Spleen (tissue), 11 donors: ENCODE results near the gene RIMS3. TPM values are rescaled to one million over a fixed set of nuclear protein-coding genes. Genes with fewer than 3 reads are reported as not detected.

Experiments used
- DNase-seq: peaks from one replicate; pipeline ENCODE4 v3.0.0-alpha.2; 2020
- H3K27ac ChIP-seq, 8 donors: fragments of 200-600 bp; sonication (generic) in 7 of 8; 1 replicate in 4 of 8; 2 replicates in 4 of 8; pipeline versions ENCODE4 v1.5.0 to v1.8.0; 2016 to 2021; ENCODE audit warnings: inconsistent platforms in 4 of 8, mild to moderate bottlenecking in 4 of 8, moderate library complexity in 1 of 8
- H3K27me3 ChIP-seq, 7 donors: fragments of 200-600 bp; sonication (generic) in 6 of 7; replicated peaks in 1 of 7; 1 replicate in 4 of 7; 2 replicates in 3 of 7; pipeline versions ENCODE4 v1.5.0 to v1.8.0; 2016 to 2021; ENCODE audit warnings: inconsistent platforms in 3 of 7, mild to moderate bottlenecking in 1 of 7
- H3K36me3 ChIP-seq, 6 donors: fragments of 200-600 bp; sonication (generic) in 5 of 6; 1 replicate in 4 of 6; 2 replicates in 2 of 6; pipeline versions ENCODE4 v1.5.0 to v1.8.0; 2016 to 2021; ENCODE audit warnings: inconsistent platforms in 2 of 6
- H3K4me1 ChIP-seq, 6 donors: fragments of 200-600 bp; sonication (generic) in 5 of 6; 1 replicate in 3 of 6; 2 replicates in 3 of 6; pipeline versions ENCODE4 v1.5.0 to v1.8.0; 2016 to 2021; ENCODE audit warnings: inconsistent platforms in 3 of 6
- H3K4me3 ChIP-seq, 8 donors: fragments of 200-600 bp; sonication (generic) in 7 of 8; 1 replicate in 4 of 8; 2 replicates in 4 of 8; pipeline versions ENCODE4 v1.5.0 to v1.8.0; 2016 to 2021; ENCODE audit warnings: inconsistent platforms in 4 of 8, mild to moderate bottlenecking in 4 of 8, moderate library complexity in 2 of 8
- H3K9me3 ChIP-seq, 8 donors: fragments of 200-600 bp; sonication (generic) in 7 of 8; 1 replicate in 4 of 8; 2 replicates in 4 of 8; pipeline versions ENCODE4 v1.5.0 to v1.8.0; 2016 to 2021; ENCODE audit warnings: inconsistent platforms in 4 of 8
- CTCF ChIP-seq, 11 experiments: fragments of 200-600 bp in 7 of 11; fragments of 450-650 bp in 4 of 11; sonication (generic) in 4 of 11; IDR thresholded peaks in 8 of 11; conservative IDR thresholded peaks in 3 of 11; 1 replicate in 7 of 11; 2 replicates in 4 of 11; pipeline versions ENCODE4 v1.4.0 to v1.8.0; 2016 to 2021; ENCODE audit warnings: antibody characterized with exemption in 11 of 11, inconsistent platforms in 4 of 11, mild to moderate bottlenecking in 1 of 11
- POLR2A ChIP-seq, 3 donors: fragments of 450-650 bp; IDR thresholded peaks; one replicate each; pipeline ENCODE4 v1.5.1; 2017; ENCODE audit warnings: antibody characterized with exemption in 3 of 3, mild to moderate bottlenecking in 1 of 3
- POLR2AphosphoS5 ChIP-seq, 3 donors: sonication (generic); formaldehyde crosslinking; IDR thresholded peaks; one replicate each; pipeline ENCODE4 v1.5.1; 2017; ENCODE audit warnings: antibody characterized with exemption in 3 of 3
- WGBS, 5 donors: extraction: QIAGEN DNeasy Blood & Tissue Kit in 3 of 5; methylation state at CpG; one replicate each; pipeline versions ENCODE4 v1.1.5 to v1.1.7; 2013 to 2018; 5-methylcytosine and 5-hydroxymethylcytosine counted together
- intact Hi-C: fragments of 100-400 bp; cut with DNase I; formaldehyde crosslinking; loops from one replicate; pipeline ENCODE4 v1.15.0; 2023; ENCODE audit warnings: low total_unique reads
- polyA plus RNA-seq, 3 donors: library from polyadenylated mRNA; stranded (reverse); fragments of 200-250 nt; gene quantifications; one replicate each; pipeline ENCODE4 v1.2.1, GENCODE V29; 2013
- total RNA-seq, 7 donors: library from RNA; depleted of rRNA in 3 of 7; stranded (reverse); fragments of >200 nt in 3 of 7; fragmentation: NEBNext Ultra II Directional in 4 of 7; extraction: Animal tissue kit (Norgen Biotek cat#: 25700) in 4 of 7; gene quantifications; one replicate each; pipeline versions ENCODE4 v1.1.0 to v1.2.1, GENCODE V29; 2016 to 2021
- donor health status: healthy with polysubstance abuse.
- donor health status: DM: no; HTN: no; CAD: no; lungs with moderate emphysema.
- donor health status: DM: no; HTN: no; CAD: no.
- donor health status: Bipolar disorder and iron deficiency.
- donor health status: healthy.
- donor health status: DM: no; HTN: no; CAD: no.
- donor health status: DM: yes; HTN: yes; CAD: no.

The RIMS3 gene
- total and polyA plus RNA-seq, 10 donors: 0.30 to 6.9 (median 2.7) TPM

DNA sequence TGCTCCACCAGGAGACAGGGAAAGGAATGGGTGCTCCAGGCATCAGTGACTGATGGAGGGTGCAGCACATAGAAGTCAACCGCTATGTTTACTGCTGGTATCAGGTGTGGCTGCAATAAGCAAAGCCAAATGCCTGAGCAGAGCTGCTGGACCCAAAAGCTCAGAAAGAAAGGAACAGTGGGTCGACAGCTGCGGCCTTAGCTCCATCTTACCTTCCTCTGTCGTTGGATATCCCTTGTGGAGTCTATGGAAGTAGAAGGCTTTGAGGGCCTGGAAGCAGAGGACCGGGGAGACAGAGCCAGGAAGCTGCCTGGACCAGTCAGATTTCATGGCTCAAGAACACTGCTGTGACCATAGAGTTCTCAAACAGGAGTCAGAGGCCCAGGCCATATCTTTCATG, 45.3 kb downstream of the RIMS3 start:
- Histone ChIP-seq H3K9me3 (no peaks in the 10 kb centered on the region), H3K27ac (no peak overlapping the region), H3K4me1 (no peaks in the 10 kb centered on the region), H3K4me3 (no peak overlapping the region), H3K36me3 (no peaks in the 10 kb centered on the region), H3K27me3 (no peaks in the 10 kb centered on the region)
- intact Hi-C loops: no loop called here
- no peak for DNase-seq
- TF ChIP-seq CTCF (IDR thresholded peaks at IDR 0.05 in 8 of 11, conservative IDR thresholded peaks at IDR 0.05 in 3 of 11) (no peak), POLR2A (IDR thresholded peaks at IDR 0.05) (no peak), POLR2AphosphoS5 (IDR thresholded peaks at IDR 0.05) (no peak)
- 77 to 90% (median 84%) methylated on average over 5 of the region's 5 CpGs for WGBS, 5 donors

DNA sequence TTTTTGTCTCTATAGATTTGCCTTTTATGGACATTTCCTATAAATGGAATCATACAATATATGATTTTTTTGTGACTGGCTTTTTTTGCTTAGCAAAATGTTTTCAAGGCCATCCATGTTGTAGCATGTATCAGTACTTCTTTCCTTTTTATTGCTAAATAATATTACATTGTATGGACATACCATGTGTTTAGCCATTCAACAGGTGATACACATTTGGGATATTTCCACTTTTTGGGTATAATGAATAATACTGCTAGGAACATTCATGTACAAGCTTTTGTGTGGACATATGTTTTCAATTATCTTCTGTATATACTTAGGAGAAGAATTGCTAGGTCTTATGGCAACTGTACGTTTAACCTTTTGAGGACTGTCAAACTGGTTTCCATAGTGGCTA, 47.4 kb downstream of the RIMS3 start:
- no peaks in the 10 kb centered on the region for H3K9me3 ChIP-seq
- TF ChIP-seq POLR2AphosphoS5 (IDR thresholded peaks at IDR 0.05) (no peak), POLR2A (IDR thresholded peaks at IDR 0.05) (no peak)
- no peak overlapping the region for H3K27ac ChIP-seq
- H3K36me3 ChIP-seq: no peaks in the 10 kb centered on the region
- DNase-seq: no peak
- H3K4me1 ChIP-seq: no peaks in the 10 kb centered on the region
- no peak overlapping the region for H3K4me3 ChIP-seq
- intact Hi-C loops: loop anchor here (10.0 kb wide), 1 partner anchor 337 kb away; no protein-coding TSS in a partner anchor
- H3K27me3 ChIP-seq: no peaks in the 10 kb centered on the region
- WGBS, 5 donors: 86 to 100% (median 93%) methylated on average over 1 of the region's 1 CpG

DNA sequence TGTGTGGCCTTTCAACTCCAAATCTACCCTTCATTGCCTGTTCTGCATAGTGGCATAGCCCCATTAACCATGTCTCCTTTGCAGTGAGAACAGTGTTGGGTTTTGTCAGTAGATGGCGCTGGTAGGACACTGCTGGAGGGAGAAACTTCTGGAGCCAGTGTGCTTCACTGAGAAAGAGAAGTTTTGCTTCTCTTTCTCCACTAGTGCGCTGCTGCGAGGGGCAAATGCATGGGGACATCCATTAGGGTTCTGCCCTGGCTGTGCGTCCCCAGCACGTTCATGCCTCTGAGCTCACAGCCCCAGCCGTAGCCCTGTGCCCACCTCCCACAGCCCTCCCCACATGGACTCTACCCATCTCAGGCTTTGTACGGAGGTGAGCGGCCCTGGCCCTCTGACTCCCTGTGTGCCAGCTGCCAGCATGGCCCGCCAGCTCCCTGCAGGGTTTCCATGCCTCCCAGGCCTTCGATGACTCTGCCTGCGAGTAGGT, 53.1 kb downstream of the RIMS3 start:
- no peak overlapping the region for H3K27ac ChIP-seq
- no peak overlapping the region for H3K4me3 ChIP-seq
- no peaks in the 10 kb centered on the region for H3K9me3 ChIP-seq
- H3K27me3 ChIP-seq: no peaks in the 10 kb centered on the region
- no peaks in the 10 kb centered on the region for H3K4me1 ChIP-seq
- 42 to 50% (median 48%) methylated on average over 10 to 11 of the region's 11 CpGs for WGBS, 5 donors
- intact Hi-C loops: loop anchor here (2.0 to 10.0 kb wide), 3 partner anchors 55 to 342 kb away; partner anchors contain the start of gene RIMS3
- peak; percentile 70 to 87 (median 81) for TF ChIP-seq CTCF (IDR thresholded peaks at IDR 0.05 in 8 of 11, conservative IDR thresholded peaks at IDR 0.05 in 3 of 11)
- peak in 1 of 3 donors; percentile 6 for TF ChIP-seq POLR2AphosphoS5 (IDR thresholded peaks at IDR 0.05)
- TF ChIP-seq POLR2A (IDR thresholded peaks at IDR 0.05): no peak
- no peaks in the 10 kb centered on the region for H3K36me3 ChIP-seq
- DNase-seq: no peak

- TF ChIP-seq CTCF (IDR thresholded peaks at IDR 0.05 in 8 of 11, conservative IDR thresholded peaks at IDR 0.05 in 3 of 11) (no peak), POLR2AphosphoS5 (IDR thresholded peaks at IDR 0.05) (no peak), POLR2A (IDR thresholded peaks at IDR 0.05) (no peak)
- Histone ChIP-seq H3K4me3 (no peak overlapping the region), H3K27me3 (no peaks in the 10 kb centered on the region), H3K27ac (no peak overlapping the region), H3K4me1 (no peaks in the 10 kb centered on the region), H3K36me3 (no peaks in the 10 kb centered on the region), H3K9me3 (no peaks in the 10 kb centered on the region)
- DNase-seq: no peak
- intact Hi-C loops: loop anchor here (5.0 to 10.0 kb wide), 2 partner anchors 57 to 345 kb away; partner anchors contain the start of gene RIMS3
- WGBS, 5 donors: 88 to 92% (median 90%) methylated on average over 7 of the region's 7 CpGs
Measured at GRCh38 chr1:40610156-40610555, 55.3 kb downstream of the RIMS3 start.
